SK-N-SH (cell line): ENCODE results near the gene SMIM41. TPM values are rescaled to one million over a fixed set of nuclear protein-coding genes. Genes with fewer than 3 reads are reported as not detected.

Experiments
- CTCF ChIA-PET: fragments of 300-600, 350-600 bp; formaldehyde crosslinking; extraction: SDS; loops from one replicate; lab custom pipeline; 2021; lab: Yijun Ruan, JAX
- POLR2A ChIA-PET: fragments of 350-600 bp; sonication (Branson Sonifier 250); formaldehyde crosslinking; extraction: SDS; loops from one replicate; lab custom pipeline; 2020; ENCODE audit warnings: antibody characterized with exemption, inconsistent platforms; lab: Yijun Ruan, JAX
- DNase-seq: peaks from one replicate; pipeline ENCODE4 v3.0.0; 2012
- H2AFZ ChIP-seq: fragments of 200-600 bp; sonication (generic); 2 replicates; pipeline ENCODE4 v1.8.1; 2016; ENCODE audit warnings: antibody characterized with exemption, mild to moderate bottlenecking, low read depth
- H3F3A ChIP-seq: fragments of 200-600 bp; sonication (generic); replicated peaks from 2 replicates; pipeline ENCODE3; 2016; ENCODE audit warnings: antibody characterized with exemption, mild to moderate bottlenecking; ENCODE audit not compliant: insufficient read depth
- H3K27ac ChIP-seq, 2 experiments: fragments of 200-500 bp in 1 of 2; fragments of 200-600 bp in 1 of 2; sonication (Bioruptor generic) in 1 of 2; sonication (generic), shearing (Covaris generic) in 1 of 2; 2 replicates each; pipeline versions ENCODE4 v1.5.1 to v1.6.1; 2014 to 2016; ENCODE audit warnings: low read depth in 2 of 2, inconsistent platforms in 1 of 2, low read length in 1 of 2, mild to moderate bottlenecking in 1 of 2, mixed read lengths in 1 of 2
- H3K27me3 ChIP-seq: fragments of 200-600 bp; sonication (generic), shearing (Covaris generic); 2 replicates; pipeline ENCODE4 v1.6.1; 2016; ENCODE audit warnings: mixed run types; ENCODE audit not compliant: insufficient read depth
- H3K36me3 ChIP-seq, 2 experiments: fragments of 200-500 bp in 1 of 2; fragments of 200-600 bp in 1 of 2; sonication (Bioruptor generic) in 1 of 2; sonication (generic) in 1 of 2; replicated peaks in 1 of 2; 2 replicates each; pipeline versions ENCODE3 to v1.5.1; 2014 to 2016; ENCODE audit warnings: low read length in 1 of 2, mild to moderate bottlenecking in 1 of 2; ENCODE audit not compliant: insufficient read depth in 2 of 2, control insufficient read depth in 1 of 2
- H3K4me1 ChIP-seq, 2 experiments: fragments of 200-500 bp in 1 of 2; fragments of 200-600 bp in 1 of 2; sonication (Bioruptor generic) in 1 of 2; sonication (generic), shearing (Covaris generic) in 1 of 2; 2 replicates each; pipeline versions ENCODE4 v1.5.1 to v1.6.1; 2014 to 2016; ENCODE audit warnings: low read depth in 1 of 2, low read length in 1 of 2, mixed run types in 1 of 2; ENCODE audit not compliant: insufficient read depth in 2 of 2, control insufficient read depth in 1 of 2
- H3K4me2 ChIP-seq: fragments of 200-600 bp; sonication (generic), shearing (Covaris generic); 2 replicates; pipeline ENCODE4 v1.6.1; 2017; ENCODE audit warnings: mixed run types
- H3K4me3 ChIP-seq, 2 experiments: fragments of 200-500 bp in 1 of 2; fragments of 200-600 bp in 1 of 2; sonication (Bioruptor generic) in 1 of 2; sonication (generic), shearing (Covaris generic) in 1 of 2; 2 replicates each; pipeline versions ENCODE4 v1.5.1 to v1.8.1; 2014 to 2016; ENCODE audit warnings: low read depth in 2 of 2, inconsistent platforms in 1 of 2, low read length in 1 of 2, mild to moderate bottlenecking in 1 of 2, mixed read lengths in 1 of 2, moderate library complexity in 1 of 2
- H3K79me2 ChIP-seq: fragments of 200-600 bp; sonication (generic); 2 replicates; pipeline ENCODE4 v1.8.1; 2017; ENCODE audit warnings: mild to moderate bottlenecking; ENCODE audit not compliant: insufficient read depth
- H3K9ac ChIP-seq: fragments of 200-600 bp; sonication (generic); 2 replicates; pipeline ENCODE4 v1.6.1; 2017; ENCODE audit warnings: mixed run types
- H3K9me2 ChIP-seq: fragments of 200-600 bp; sonication (generic); 2 replicates; pipeline ENCODE4 v1.6.1; 2017; ENCODE audit warnings: mixed run types
- H3K9me3 ChIP-seq: fragments of 200-600 bp; sonication (generic); 2 replicates; pipeline ENCODE4 v1.6.1; 2017; ENCODE audit warnings: mixed run types, mild to moderate bottlenecking, moderate library complexity
- H4K20me1 ChIP-seq: fragments of 200-600 bp; sonication (generic); 2 replicates; pipeline ENCODE4 v1.6.1; 2017; ENCODE audit warnings: mild to moderate bottlenecking, mixed run types; ENCODE audit not compliant: insufficient read depth
- CHD2 ChIP-seq: fragments of 150-350 bp; IDR thresholded peaks from 2 replicates; pipeline ENCODE4 v1.6.1; 2018; ENCODE audit warnings: low read length; ENCODE audit not compliant: partially characterized antibody
- ELF1 ChIP-seq: IDR thresholded peaks from 2 replicates; pipeline ENCODE4 v1.4.0; 2012
- EZH2phosphoT487 ChIP-seq: fragments of 200-600 bp; sonication (generic); IDR thresholded peaks from 2 replicates; pipeline ENCODE4 v1.6.1; 2017; ENCODE audit warnings: low read depth, mixed run types, mild to moderate bottlenecking, antibody characterized with exemption, moderate library complexity, borderline replicate concordance
- FOXJ3 ChIP-seq: sonication (generic); formaldehyde crosslinking; IDR thresholded peaks from 2 replicates; pipeline ENCODE4 v1.5.1; 2020; ENCODE audit warnings: mild to moderate bottlenecking, missing genetic modification reagents
- FOXM1 ChIP-seq: IDR thresholded peaks from 2 replicates; pipeline ENCODE4 v1.4.0; 2012; ENCODE audit warnings: low read depth, mild to moderate bottlenecking
- GABPA ChIP-seq: IDR thresholded peaks from 2 replicates; pipeline ENCODE4 v1.4.0; 2012; ENCODE audit warnings: low read depth, mild to moderate bottlenecking
- GATA2 ChIP-seq: sonication (generic); formaldehyde crosslinking; IDR thresholded peaks from 2 replicates; pipeline ENCODE4 v1.5.0; 2020; ENCODE audit warnings: mild to moderate bottlenecking, missing genetic modification reagents
- JUND ChIP-seq: IDR thresholded peaks from 2 replicates; pipeline ENCODE4 v1.4.0; 2012
- MEF2A ChIP-seq: IDR thresholded peaks from 2 replicates; pipeline ENCODE4 v1.4.0; 2012; ENCODE audit warnings: low read depth, borderline replicate concordance
- NRF1 ChIP-seq: IDR thresholded peaks from 2 replicates; pipeline ENCODE4 v1.6.1; 2012; ENCODE audit warnings: low read depth, mild to moderate bottlenecking, low read length
- POLR2AphosphoS5 ChIP-seq: IDR thresholded peaks from 2 replicates; pipeline ENCODE4 v1.6.1; 2012; ENCODE audit warnings: low read depth, low read length
- RCOR1 ChIP-seq: fragments of 150-350 bp; IDR thresholded peaks from 2 replicates; pipeline ENCODE4 v1.6.1; 2017; ENCODE audit warnings: antibody characterized with exemption, low read length
- RFX5 ChIP-seq: IDR thresholded peaks from 2 replicates; pipeline ENCODE4 v1.6.1; 2012; ENCODE audit warnings: mild to moderate bottlenecking, improper control_type of control experiment, low read length
- SIN3A ChIP-seq: IDR thresholded peaks from 2 replicates; pipeline ENCODE4 v1.6.1; 2012; ENCODE audit warnings: low read depth, mild to moderate bottlenecking, low read length, moderate library complexity, borderline replicate concordance
- TAF1 ChIP-seq: IDR thresholded peaks from 2 replicates; pipeline ENCODE4 v1.6.1; 2012; ENCODE audit warnings: low read depth, mild to moderate bottlenecking, low read length, moderate library complexity, borderline replicate concordance
- TCF12 ChIP-seq: IDR thresholded peaks from 2 replicates; pipeline ENCODE4 v1.4.0; 2012
- WGBS: methylation state at CpG from one replicate; pipeline ENCODE4 v1.1.6; 2017; ENCODE audit warnings: low lambda C conversion rate; 5-methylcytosine and 5-hydroxymethylcytosine counted together
- polyA plus RNA-seq, 3 experiments: library from polyadenylated mRNA; depleted of rRNA; stranded (reverse); fragments of >200 nt; gene quantifications; 2 replicates each; pipeline ENCODE4 v1.2.3, GENCODE V29; 2012
- TF ChIP-seq, protein P1 (sequence below): IDR thresholded peaks from 2 replicates; pipeline ENCODE4 v1.4.0; 2012; ENCODE audit warnings: low read depth
- TF ChIP-seq, protein P2 (sequence below): fragments of 150-350 bp; IDR thresholded peaks from 2 replicates; pipeline ENCODE4 v1.6.1; 2017; ENCODE audit warnings: antibody characterized with exemption, low read length, low read depth, borderline replicate concordance
- TF ChIP-seq, protein P3 (sequence below): IDR thresholded peaks from 2 replicates; pipeline ENCODE4 v1.6.1; 2012; ENCODE audit warnings: mild to moderate bottlenecking, low read depth, low read length, moderate library complexity

SMIM41 gene
- polyA plus RNA-seq, 1 of the 3 experiments (the other 2 are of a cell fraction) = not detected

DNA sequence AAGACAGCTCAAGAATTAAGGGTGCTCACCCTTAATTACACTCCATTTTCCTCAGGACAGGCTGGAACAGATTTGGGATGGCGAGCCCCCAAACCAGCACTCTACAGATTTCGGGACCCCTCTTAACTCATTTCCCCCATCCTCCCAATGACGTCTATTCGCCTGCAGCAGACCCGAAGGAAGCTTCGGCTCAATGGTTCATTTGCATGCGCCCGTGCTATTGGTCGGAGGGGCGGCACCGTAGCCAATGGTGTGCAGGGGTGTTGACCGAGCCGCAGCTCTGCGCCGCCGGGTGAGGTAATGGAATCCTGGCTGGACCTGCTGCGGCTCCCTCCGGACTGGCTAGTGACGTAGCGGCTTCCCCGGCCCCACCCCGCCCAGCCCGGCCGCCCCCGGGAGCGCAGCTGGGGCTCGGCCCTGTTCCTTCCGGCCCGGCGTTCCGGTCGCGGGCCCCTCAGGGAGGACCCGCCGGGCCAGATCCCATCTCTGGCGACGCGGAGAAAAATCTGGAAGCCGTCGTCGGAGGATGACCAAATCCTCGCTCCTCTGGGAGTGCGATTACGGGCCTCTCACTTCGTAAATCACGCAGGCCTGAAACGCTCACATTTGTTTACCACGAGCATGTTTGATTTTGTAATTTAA, 46.6 kb upstream of the SMIM41 start:
- peak overlapping the region; percentile 46 to 53 for H3K4me3 ChIP-seq
- H3F3A ChIP-seq = peaks cover 13% of the 10 kb centered on the region
- H3K27me3 ChIP-seq = no peaks in the 10 kb centered on the region
- peak; percentile 96 for DNase-seq
- no peaks in the 10 kb centered on the region for H4K20me1 ChIP-seq
- H3K4me1 ChIP-seq = peaks cover 0 to 27% of the 10 kb centered on the region in 2 experiments; a peak in 2 of 4 replicates
- H3K4me2 ChIP-seq = peak overlapping the region; percentile 69
- no peaks in the 10 kb centered on the region for H3K9me2 ChIP-seq
- TF ChIP-seq NRF1 (peak; percentile 48), TCF12 (0 out of 2 replicates have a peak, but pooled peaks have one; percentile 16), POLR2AphosphoS5 (no peak), EZH2phosphoT487 (no peak), MEF2A (peak; percentile 8; the same call in 1 of the 2 replicates), RFX5 (peak; percentile 65; the same call in 1 of the 2 replicates), RCOR1 (no peak)
- TF ChIP-seq, protein P1, sequence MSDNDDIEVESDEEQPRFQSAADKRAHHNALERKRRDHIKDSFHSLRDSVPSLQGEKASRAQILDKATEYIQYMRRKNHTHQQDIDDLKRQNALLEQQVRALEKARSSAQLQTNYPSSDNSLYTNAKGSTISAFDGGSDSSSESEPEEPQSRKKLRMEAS = 0 out of 2 replicates have a peak, but pooled peaks have one; percentile 3
- ChIA-PET CTCF (interaction anchor here (0.9 to 30.2 kb wide), 7 partner anchors 8 to 88 kb away, joined by 3 to 949 read pairs (median 8); partner anchors contain the start of genes ATG101, NR4A1 and SMIM41), POLR2A (interaction anchor here (0.7 to 1.4 kb wide), 10 partner anchors 10 to 1347 kb away, joined by 3 to 10 read pairs (median 3); partner anchors contain the start of genes ATG101 and SP1)
- H3K79me2 ChIP-seq = peaks cover 7% of the 10 kb centered on the region
- peak overlapping the region; percentile 45 for H3K9ac ChIP-seq
- WGBS = 19% methylated on average over 17 of the region's 48 CpGs
- H3K27ac ChIP-seq = peak overlapping the region; percentile 82 to 94
- peak overlapping the region; percentile 66; the same call in 1 of the 2 replicates for H2AFZ ChIP-seq
- H3K36me3 ChIP-seq = no peaks in the 10 kb centered on the region
- no peaks in the 10 kb centered on the region for H3K9me3 ChIP-seq

DNA sequence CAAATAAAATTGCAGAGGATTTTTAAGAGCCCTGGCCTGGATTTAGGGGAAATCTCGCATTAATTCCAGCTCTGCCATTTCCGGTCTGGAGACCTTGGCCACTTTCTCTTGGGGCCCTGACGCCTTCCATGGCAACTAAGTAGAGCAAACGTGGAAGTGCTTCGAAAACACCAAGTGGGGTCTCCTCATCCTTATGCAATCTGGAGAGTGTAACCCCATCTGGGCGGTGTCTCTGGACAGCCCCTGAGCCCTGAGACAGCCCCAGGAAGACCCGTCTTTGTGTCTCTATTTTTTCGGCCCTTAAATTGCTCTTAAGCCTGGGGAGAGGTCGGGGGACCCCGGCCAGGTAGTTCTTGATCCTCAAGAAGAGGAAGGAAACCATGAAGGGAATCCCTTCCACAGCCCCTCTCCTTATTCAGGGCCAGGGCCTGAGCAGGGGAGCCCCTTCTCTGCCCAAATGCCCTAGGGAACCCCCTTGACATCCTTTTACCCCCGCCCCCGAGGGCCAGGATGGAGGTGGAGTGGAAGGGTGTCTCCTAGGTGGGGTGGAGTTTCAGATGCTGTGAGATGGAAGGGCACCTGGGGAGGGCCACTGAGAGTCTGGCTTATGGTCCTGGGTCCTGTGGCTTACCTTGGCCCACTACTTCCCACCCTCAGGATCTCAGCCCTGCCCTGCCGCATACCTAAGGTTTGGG, 45.9 kb upstream of the SMIM41 start:
- peak overlapping the region; percentile 44 for H3K9ac ChIP-seq
- H4K20me1 ChIP-seq = no peaks in the 10 kb centered on the region
- H3K79me2 ChIP-seq = peaks cover 14% of the 10 kb centered on the region
- no peaks in the 10 kb centered on the region for H3K36me3 ChIP-seq
- H3F3A ChIP-seq = peaks cover 13% of the 10 kb centered on the region
- ChIA-PET POLR2A (interaction anchor here (0.7 to 1.4 kb wide), 7 partner anchors 11 to 1346 kb away, joined by 3 to 10 read pairs (median 3); partner anchors contain the start of genes ATG101 and SP1), CTCF (interaction anchor here (0.9 to 30.2 kb wide), 6 partner anchors 7 to 58 kb away, joined by 3 to 949 read pairs (median 104); partner anchors contain the start of genes ATG101, NR4A1 and SMIM41)
- peaks cover 6 to 30% of the 10 kb centered on the region in 2 experiments; a peak in 3 of 4 replicates for H3K4me1 ChIP-seq
- no peaks in the 10 kb centered on the region for H3K27me3 ChIP-seq
- DNase-seq = no peak
- peak overlapping the region; percentile 69 for H3K4me2 ChIP-seq
- no peaks in the 10 kb centered on the region for H3K9me3 ChIP-seq
- WGBS = 92% methylated on average over 13 of the region's 13 CpGs
- H3K4me3 ChIP-seq = peak overlapping the region in 1 of 2 experiments; percentile 23; a peak in 3 of 4 replicates
- no peak overlapping the region for H2AFZ ChIP-seq
- no peaks in the 10 kb centered on the region for H3K9me2 ChIP-seq
- H3K27ac ChIP-seq = peak overlapping the region; percentile 68 to 71
- TF ChIP-seq, protein P1 = no peak
- TF ChIP-seq RCOR1 (no peak), GABPA (no peak), CHD2 (no peak), TAF1 (no peak), TCF12 (no peak), ELF1 (no peak), MEF2A (no peak), EZH2phosphoT487 (no peak), GATA2 (CRISPR knock-in tag) (no peak), JUND (no peak), FOXJ3 (no peak), POLR2AphosphoS5 (no peak), FOXM1 (no peak), RFX5 (no peak), SIN3A (no peak)
- TF ChIP-seq, protein P2, sequence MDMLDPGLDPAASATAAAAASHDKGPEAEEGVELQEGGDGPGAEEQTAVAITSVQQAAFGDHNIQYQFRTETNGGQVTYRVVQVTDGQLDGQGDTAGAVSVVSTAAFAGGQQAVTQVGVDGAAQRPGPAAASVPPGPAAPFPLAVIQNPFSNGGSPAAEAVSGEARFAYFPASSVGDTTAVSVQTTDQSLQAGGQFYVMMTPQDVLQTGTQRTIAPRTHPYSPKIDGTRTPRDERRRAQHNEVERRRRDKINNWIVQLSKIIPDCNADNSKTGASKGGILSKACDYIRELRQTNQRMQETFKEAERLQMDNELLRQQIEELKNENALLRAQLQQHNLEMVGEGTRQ = no peak
- TF ChIP-seq, protein P3, sequence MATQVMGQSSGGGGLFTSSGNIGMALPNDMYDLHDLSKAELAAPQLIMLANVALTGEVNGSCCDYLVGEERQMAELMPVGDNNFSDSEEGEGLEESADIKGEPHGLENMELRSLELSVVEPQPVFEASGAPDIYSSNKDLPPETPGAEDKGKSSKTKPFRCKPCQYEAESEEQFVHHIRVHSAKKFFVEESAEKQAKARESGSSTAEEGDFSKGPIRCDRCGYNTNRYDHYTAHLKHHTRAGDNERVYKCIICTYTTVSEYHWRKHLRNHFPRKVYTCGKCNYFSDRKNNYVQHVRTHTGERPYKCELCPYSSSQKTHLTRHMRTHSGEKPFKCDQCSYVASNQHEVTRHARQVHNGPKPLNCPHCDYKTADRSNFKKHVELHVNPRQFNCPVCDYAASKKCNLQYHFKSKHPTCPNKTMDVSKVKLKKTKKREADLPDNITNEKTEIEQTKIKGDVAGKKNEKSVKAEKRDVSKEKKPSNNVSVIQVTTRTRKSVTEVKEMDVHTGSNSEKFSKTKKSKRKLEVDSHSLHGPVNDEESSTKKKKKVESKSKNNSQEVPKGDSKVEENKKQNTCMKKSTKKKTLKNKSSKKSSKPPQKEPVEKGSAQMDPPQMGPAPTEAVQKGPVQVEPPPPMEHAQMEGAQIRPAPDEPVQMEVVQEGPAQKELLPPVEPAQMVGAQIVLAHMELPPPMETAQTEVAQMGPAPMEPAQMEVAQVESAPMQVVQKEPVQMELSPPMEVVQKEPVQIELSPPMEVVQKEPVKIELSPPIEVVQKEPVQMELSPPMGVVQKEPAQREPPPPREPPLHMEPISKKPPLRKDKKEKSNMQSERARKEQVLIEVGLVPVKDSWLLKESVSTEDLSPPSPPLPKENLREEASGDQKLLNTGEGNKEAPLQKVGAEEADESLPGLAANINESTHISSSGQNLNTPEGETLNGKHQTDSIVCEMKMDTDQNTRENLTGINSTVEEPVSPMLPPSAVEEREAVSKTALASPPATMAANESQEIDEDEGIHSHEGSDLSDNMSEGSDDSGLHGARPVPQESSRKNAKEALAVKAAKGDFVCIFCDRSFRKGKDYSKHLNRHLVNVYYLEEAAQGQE = no peak
